AML-193 (cell line): ENCODE measurements around the gene ARMC7.
A peak's percentile ranks its signal among the peaks of the same experiment; 100 is the strongest.
"Not testable (repeated sequence)": the region's sequence is repeated elsewhere in the genome, so short reads cannot be mapped to it uniquely, and the experiment has no call there.

Experiments
- DNase-seq, 2 experiments: peaks; one replicate each; lab custom pipeline; 2025; lab: John Stamatoyannopoulos, UW

ARMC7 gene

DNA sequence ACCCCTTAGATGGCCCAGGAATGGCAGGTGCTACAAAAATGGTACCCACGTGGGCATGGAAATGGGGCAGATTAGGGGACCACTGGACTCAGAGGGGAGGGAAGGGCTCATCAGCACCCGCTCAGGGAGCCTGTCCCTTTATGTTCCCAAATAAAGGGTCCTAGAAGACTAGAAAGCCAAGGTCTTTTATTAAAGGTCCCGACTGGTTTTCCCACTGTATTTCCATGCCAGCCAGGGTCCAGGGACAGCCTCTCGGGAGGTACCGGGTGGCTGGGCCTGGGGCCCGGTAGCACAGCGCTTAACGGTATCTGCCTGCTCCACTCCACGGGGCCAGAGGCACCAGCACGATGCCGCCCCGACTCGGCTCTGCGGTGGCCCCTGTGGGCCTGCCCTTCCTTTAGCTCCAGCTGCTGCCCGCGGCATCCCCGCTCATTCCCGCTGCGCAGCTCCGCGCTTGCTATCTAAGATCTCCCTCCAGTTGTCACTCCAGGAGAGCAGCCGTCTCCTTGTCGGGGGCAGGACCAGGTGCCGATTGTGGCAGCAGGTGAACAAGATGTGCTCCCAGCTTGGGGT, 20.4 kb downstream of the ARMC7 start:
- DNase-seq = no peak

DNA sequence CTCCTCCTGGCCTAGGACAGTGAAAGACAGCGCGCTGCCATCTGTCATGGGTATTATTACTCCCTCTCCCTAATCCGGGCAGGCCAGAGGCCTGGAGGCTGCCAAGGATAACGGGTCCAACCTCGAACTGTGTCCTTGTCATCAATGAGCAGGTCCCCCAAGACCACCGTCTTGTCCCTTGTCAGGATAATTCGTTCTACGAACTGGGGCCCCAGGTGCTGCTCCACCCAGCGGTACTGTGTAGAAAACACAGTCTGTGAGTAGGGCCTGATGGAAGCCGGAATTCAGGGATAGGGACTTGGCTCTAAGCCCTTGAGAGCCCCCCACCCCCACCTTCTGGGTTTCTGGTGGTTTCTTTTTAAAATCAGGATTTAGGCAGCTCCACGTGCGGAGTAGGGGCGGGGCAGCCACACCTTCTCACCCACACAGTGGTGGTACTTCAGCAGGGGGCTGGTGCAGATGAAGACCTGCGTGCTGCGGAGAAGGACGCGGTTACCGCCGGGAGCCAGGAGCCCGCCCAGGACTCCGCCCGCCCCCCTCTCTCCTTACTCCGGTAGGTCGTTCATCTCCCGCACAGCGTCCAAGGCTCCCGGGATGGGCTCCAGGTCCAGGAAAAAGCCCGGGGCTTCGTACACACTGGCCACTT, 21.0 kb downstream of the ARMC7 start:
- peak; percentile 51 to 57 for DNase-seq

DNA sequence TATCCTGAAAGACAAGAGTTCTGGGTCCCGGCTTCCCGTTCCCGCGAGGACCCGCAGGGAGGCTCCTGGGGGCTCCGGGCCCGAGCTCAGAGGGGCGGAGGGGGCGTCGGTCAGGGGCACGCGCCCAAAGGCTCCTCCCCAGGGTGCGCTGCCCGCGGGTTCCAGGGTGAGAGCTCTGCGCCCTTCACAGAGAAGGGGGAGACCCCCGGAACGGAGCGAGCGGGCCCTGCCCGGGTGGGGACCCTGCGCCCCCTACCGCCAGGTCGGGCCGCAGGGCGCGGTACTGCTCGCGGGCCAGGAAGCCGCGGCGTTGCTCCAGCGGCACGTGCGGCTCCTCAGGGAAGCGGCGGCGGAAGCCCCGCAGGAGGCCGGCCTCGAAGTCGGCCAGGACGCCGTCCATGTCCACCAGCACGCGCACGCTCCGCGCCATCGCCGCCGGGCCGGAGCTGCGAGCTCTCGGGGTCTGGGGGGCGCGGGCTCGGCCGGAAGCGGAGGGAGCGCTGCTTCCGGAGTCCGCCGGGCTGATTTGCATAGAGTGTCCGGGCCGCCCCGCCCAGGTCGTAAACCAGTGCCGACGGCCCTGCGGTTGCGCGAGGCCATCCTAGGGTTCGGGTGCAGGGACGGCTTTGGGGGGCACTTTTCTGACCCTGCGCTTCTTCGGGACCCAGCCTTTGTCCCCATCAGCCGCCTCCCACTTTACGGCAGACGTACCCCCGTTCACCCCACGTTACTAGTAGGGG, 21.7 kb downstream of the ARMC7 start, which contains the start of gene NT5C:
NT5C (minus strand) TSS at position 465 of the 740 bp plus-strand sequence; CDS start at position 430, 35 bp downstream.
- DNase-seq = peak; percentile 72 to 80

DNA sequence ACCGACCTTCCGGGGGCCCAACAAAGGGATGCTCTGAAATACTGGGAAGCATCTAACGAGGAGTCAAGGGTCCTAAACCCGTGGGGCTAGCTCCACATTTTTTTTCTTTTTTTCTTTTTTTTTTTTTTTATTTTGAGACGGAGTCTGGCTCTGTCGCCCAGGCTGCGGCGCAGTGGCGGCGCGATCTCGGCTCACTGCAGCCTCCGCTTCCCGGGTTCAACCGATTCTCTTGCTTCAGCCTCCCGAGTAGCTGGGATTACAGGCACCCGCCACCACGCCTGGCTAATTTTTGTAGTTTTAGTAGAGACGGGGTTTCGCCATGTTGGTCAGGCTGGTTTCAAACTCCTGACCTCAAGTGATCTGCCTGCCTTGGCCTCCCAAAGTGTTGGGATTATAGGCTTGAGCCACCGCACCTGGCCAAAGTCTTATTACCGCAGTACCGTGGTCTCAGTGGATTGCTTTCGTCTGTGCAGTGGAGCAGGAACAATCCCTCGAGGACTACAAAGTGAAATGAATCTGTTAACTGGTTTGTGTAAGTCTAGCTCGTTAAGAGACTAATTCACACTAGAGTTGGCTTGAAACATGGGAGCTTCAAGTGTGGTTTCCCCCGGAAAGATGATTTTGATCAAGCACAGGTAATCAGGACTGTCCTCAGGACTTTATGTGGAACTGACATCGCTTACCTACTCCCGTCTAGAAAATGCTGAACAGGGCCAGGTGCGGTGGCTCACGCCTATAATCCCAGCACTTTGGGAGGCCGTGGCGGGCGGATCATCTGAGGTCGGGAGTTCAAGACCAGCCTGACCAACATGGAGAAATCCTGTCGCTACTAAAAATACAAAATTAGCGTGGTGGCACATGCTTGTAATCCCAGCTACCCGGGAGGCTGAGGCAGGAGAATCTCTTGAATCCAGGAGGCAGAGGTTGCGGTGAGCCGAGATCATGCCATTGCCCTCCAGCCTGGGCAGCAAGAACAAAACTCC, 22.5 kb downstream of the ARMC7 start:
- DNase-seq = not testable (repeated sequence)

DNA sequence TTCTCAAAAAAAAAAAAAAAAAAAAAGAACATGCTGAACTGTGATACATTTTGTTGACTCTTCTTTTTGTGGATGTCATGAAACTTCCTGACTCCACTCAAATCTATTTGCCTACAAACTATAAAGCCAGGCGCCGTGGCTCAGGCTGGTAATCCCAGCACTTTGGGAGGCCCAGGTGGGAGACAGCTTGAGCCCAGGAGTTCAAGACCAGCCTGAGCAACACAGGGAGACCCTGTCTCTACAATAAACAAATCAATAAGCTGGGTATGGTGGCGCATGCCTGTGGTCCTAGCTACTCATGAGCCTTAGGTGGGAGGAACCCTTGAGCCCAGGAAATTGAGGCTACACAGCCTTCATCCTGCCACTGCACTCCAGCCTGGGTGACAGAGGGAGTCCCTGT, 23.2 kb downstream of the ARMC7 start:
- no peak for DNase-seq

DNA sequence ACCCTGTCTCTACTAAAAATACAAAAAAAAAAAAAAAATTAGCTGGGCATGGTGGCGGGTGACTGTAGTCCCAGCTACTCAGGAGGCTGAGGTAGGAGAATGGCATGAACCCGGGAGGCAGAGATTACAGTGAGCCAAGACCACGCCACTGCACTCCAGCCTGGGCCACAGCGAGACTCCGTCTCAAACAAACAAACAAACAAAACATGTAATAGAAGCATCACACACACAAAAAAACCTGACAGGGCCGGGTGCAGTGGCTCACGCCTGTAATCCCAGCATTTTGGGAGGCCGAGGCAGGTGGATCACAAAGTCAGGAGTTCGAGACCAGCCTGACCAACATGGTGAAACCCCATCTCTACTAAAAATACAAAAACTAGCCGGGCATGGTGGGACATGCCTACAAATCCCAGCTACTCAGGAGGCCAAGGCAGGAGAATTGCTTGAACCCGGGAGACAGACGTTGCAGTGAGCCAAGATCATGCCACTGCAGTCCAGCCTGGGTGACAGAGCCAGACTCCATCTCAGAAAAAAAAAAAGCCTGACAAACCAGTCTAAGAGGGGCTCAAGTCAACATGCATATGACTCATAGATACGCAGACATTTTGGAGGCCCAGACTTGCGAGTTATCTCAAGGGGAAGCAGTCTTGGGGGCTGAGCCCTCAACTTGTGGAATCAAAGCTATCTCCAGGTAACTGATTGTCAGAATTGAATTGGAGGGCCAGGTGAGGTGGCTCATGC, 24.0 kb downstream of the ARMC7 start:
- DNase-seq = not testable (repeated sequence)

DNA sequence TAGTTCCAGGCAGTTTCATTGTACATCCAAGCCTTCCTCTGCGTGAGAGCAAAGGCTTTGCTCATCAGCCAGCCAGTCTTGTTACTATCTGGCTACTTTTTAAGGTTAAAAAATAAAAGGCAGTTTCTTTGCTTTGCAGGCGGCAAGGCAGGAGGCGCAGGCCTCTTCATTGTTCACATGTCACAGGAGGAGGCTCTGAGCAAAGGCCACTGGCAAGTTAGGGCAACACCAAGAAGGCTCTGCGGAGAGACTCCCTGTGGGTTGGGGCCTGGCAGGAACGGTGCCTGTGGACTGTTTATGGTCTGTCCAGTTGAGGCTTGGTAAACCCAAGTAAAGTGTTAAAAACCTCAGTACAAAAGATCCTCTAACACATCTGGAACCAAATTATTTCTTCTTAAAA, 25.7 kb downstream of the ARMC7 start:
- DNase-seq = no peak

DNA sequence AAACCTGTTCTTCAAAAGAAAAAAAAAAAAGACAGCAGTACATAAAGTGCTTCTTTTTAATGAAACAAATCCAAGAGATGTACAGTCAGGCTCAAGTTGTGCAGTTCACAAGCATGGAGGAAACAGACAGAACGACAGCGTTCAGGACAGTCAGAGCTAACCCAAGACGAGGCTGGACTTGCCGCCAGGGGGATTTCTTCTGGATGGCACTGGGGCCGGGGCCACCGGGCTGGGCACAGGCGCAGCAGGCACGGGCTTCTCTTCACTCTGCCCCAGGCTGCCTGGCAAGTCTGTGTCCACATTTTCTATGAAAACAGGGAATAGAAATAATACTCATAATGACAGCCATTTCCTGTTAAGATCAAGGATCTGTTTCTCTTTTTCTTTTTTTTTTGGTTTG, 26.2 kb downstream of the ARMC7 start:
- DNase-seq = no peak

DNA sequence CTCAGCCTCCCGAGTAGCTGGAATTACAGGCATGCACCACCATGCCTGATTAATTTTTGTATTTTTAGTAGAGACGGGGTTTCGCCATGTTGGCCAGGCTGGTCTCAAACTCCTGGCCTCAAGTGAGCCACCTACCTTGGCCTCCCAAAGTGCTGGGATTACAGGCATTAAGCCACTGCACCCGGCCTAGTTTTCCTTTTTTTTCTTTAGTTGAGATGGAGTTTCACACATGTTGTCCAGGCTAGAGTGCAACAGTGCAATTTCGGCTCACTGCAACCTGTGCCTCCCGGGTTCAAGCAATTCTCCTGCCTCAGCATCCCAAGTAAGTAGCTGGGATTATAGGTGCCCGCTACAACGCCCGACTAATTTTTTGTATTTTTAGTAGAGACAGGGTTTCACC, 28.0 kb downstream of the ARMC7 start:
- not testable (repeated sequence) for DNase-seq

DNA sequence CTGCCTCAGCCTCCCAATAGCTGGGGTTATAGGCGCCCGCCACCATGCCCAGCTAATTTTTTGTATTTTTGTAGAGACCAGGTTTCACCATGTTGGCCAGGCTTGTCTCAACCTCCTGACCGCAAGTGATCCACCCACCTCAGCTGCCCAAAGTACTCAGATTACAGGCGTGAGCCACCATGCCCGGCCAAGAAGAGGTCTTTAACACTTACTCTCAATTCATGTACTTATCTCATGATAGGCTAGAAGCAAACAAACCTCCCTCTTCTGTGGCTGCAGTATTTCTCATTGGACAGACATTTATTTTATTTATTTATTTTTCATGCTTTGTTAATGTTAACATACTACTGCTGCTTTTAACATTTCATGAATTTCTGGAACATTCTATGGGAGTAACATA, 28.8 kb downstream of the ARMC7 start:
- DNase-seq = no peak

DNA sequence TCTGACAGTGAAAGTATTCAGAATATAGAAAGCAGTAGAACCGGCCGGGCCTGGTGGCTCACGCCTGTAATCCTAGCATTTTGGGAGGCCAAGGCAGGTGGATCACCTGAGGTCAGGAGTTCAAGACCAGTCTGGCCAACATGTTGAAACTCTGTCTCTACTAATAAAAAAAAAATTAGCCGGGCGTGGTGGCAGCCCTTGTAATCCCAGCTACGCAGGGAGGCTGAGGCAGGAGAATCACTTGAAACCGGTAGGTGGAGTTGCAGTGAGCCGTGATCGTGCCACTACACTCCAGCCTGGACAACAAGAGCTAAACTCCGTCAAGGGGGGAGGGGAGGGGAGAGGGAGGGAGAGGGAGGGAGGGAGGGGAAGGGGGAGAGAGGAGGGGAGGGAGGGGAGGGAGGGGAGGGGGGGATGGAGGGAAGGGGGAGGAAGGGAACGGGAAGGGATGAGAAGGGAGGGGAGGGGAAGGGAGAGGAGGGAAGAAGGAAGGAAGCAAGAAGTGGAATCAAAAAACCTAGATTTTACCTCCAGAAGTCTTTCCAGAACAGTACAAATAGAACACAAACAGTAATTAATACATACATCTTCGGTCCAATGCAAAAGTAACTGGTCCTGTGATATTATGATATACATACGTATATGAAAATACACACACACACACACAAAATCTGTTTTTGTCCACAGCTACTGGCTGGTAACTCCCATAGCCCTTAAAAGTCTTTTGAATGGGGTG, 32.6 kb downstream of the ARMC7 start:
- DNase-seq = no peak

DNA sequence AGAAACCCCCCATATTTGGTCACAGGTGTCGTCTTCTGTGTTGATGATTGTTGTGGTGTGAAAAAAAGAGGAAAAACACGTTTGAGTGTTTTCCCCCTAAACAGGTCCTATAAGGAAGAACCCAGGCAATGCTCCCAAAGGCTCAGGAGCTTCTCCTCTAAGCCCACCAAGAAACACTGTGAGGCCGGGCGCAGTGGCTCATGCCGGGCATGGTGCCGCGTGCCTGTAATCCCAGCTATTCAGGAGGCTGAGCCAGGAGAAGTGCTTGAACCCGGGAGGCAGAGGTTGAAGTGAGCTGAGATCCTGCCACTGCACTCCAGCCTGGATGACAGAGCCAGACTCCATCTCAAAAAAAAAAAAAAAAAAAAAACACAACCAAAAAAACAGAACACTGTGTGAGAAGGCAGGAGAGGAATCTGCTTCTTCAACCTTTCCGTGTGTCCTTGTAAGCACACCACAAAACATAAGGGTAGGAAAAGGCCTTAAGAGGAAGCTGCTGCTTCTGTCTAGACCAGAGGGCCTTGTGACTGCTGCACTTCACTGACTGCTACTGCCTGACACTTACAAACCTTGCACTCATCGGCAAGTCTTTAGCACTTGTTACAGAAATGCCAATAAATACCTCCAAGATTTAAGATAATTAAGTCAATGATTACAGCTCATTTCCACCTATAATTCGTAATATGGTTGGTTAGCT, 35.2 kb downstream of the ARMC7 start:
- DNase-seq = no peak

DNA sequence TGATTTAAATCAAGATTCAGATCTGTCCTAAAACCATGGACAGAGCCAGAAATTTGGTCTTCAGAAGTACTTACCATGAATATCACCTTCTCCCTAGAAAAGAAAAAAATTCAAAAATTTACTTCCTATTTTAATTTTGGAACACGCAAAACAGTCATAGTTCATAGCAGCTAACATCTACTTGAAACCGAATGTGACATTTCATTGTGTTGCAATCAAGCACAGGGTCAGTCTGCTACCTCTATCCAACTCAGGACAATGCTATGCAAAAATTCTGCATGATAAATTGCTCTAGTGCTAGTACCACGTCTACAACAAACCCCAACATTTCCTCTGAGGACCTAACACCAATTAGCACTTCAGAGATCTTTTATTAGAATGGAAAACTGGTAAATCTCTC, 36.8 kb downstream of the ARMC7 start:
- DNase-seq = no peak

DNA sequence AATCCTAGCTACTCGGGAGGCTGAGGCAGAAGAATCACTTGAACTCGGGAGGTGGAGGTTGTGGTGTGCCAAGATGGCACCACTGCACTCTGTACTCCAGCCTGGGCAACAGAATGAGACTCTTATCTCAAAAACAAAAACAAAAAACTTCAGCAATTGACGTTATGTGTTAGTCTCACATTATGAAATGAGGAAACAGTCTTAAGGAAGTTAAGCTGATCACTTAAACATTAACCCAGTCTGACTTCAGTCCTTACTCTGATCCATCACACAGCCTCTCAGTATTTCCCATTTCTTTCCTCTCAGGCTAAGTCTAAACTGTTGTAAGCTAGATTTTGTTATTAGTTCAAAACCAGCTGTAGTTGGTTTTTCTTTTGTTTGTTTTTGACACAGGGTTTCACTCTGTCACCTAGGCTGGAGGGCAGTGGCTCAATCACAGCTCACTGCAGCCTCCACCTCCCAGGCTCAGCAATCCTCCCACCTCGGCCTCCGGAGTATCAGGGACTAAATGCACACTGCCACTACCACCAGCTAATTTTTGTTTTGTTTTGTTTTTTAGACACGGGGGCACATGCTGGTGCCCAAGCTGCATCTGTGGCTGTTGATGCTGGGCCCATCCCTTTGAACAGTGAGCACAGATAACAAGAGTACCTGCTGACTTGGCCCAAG, 38.2 kb downstream of the ARMC7 start:
- no peak for DNase-seq

DNA sequence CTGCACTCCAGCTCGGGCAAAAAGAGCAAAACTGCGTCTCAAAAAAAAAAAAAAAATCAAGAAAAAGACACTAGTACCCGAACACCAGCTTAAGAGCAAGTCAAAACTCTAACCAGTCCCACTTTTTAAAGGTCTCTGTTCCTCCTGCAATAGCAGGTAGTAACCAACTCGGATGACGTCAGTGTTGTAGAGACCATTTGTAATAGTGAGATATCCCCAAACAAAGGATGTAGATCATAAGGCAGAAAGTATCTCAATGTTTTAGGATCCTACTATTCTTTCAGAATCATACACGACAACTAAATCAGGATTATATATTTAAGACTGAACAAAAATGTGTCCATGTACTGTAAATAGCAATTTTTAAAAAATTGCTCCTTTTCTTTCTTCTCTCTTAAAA, 42.2 kb downstream of the ARMC7 start:
- peak; percentile 33 to 37 for DNase-seq

DNA sequence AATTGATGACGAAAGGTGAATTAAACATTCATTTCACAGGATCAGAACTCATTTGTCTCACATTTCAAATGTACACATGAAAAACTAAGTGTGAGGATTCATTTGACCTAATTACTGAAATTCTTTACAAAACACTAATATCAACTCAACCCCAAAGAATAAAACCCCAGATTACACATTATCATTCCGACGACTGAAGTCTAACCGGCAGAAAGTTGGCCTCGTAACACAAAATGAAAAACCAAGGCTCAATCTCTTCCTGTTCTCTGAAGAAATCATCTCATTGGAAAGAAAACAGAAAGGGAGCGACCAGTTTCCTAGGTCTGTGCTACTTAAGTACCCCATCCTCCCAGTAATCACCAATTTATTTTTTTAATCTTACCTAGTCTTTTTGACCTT, 42.8 kb downstream of the ARMC7 start:
- no peak for DNase-seq

DNA sequence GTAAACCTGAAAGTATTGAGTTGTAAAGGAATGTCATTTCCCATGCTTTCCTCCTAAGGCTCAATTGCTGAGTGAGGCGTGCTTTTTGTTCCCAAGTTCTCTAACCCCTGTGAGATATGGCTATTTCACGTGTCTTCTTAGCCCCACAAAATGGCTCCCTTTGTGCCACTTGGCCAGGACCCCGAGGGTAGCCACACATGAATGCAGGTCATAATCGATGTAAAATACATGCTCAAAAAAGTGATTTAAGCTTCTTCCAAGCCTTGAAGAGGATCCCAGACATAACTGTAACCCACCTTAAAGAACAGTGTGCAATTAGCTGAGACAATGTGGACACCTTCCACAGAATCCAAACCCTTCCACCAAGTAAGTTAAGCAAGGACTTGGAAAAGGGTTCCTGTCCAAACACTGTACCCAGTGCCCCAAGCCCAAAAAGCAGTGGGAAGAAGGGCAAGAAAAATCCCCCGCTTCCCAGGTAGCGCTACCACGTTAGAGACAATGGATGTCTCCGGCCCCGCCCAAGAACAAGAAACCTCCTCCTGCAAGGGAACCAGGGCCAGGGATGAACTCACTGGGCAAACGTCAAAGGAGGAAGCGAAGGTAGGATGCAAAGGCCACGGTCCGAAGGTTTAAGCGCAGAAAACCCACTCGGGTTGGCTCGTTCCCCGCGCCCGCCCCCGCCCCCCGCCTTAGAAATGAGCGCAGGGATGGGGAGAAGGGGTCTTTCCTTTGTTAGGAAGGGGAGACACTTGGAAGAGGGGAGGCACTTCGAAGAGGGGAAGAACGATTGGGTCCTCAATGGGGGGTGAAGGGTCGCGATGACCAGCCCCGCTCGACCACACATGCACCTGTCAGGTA, 43.4 kb downstream of the ARMC7 start:
- peak; percentile 77 to 81 for DNase-seq

DNA sequence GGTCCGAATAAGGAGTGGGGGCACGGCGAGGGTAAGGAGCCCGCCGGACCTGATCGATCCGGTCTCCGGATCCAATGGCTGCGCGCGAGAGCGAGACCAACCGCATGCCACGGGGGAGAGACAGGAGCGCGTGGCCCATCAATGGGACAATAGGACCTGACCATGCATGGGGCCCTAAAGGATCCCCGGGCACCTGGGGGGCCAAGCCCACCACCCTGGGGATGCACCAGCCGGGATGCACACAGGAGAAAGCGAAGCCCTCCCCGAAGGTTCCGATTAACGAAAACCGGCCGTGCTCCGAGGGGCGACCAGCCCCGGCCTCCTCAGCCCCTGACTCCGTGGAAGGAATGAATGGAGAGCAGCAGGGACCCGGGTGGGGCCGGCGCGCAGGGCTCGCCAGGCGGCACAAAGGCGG, 44.0 kb downstream of the ARMC7 start:
- no peak for DNase-seq
